Mesenchymal stem cell (in vitro differentiated cells and primary cell): ENCODE data around the gene COL6A3.
"Not testable (repeated sequence)": the region's sequence is repeated elsewhere in the genome, so short reads cannot be mapped to it uniquely, and the experiment has no call there.

Source experiments
- DNase-seq: peaks from one replicate; pipeline ENCODE4 v3.0.0-alpha.2; 2013
- H2AFZ ChIP-seq: one replicate; pipeline ENCODE4 v1.6.1; 2013; ENCODE audit warnings: low read depth, mild to moderate bottlenecking, control low read depth, inconsistent platforms, low read length, moderate library complexity
- H2AK5ac ChIP-seq: 2 replicates; pipeline ENCODE4 v1.6.1; 2013; ENCODE audit warnings: low read length, moderate library complexity, mild to moderate bottlenecking, inconsistent platforms; ENCODE audit not compliant: severe bottlenecking
- H2BK120ac ChIP-seq: one replicate; pipeline ENCODE4 v1.6.1; 2013; ENCODE audit warnings: low read depth, mild to moderate bottlenecking, inconsistent platforms, low read length, moderate library complexity
- H2BK12ac ChIP-seq, 2 experiments: one replicate each; pipeline ENCODE4 v1.6.1; 2013; ENCODE audit warnings: inconsistent platforms in 2 of 2, low read length in 2 of 2, mild to moderate bottlenecking in 2 of 2, moderate library complexity in 2 of 2, control low read depth in 1 of 2
- H2BK15ac ChIP-seq: one replicate; pipeline ENCODE4 v1.6.1; 2013; ENCODE audit warnings: mild to moderate bottlenecking, low read depth, inconsistent platforms; ENCODE audit not compliant: poor library complexity, severe bottlenecking
- H2BK5ac ChIP-seq: 2 replicates; pipeline ENCODE4 v1.6.1; 2013; ENCODE audit warnings: low read depth, mild to moderate bottlenecking, low read length, control low read depth, inconsistent platforms; ENCODE audit not compliant: poor library complexity, severe bottlenecking
- H3K14ac ChIP-seq, 2 experiments: one replicate each; pipeline ENCODE4 v1.6.1; 2013; ENCODE audit warnings: inconsistent platforms in 2 of 2, low read length in 2 of 2, control low read depth in 1 of 2, mild to moderate bottlenecking in 1 of 2, moderate library complexity in 1 of 2
- H3K18ac ChIP-seq, 2 experiments: one replicate each; pipeline ENCODE4 v1.6.1; 2013; ENCODE audit warnings: inconsistent platforms in 2 of 2, low read length in 2 of 2, control low read depth in 1 of 2, low read depth in 1 of 2, mild to moderate bottlenecking in 1 of 2
- H3K23ac ChIP-seq, 2 experiments: one replicate each; pipeline ENCODE4 v1.6.1; 2013; ENCODE audit warnings: inconsistent platforms in 2 of 2, low read length in 2 of 2, mild to moderate bottlenecking in 2 of 2, moderate library complexity in 2 of 2, control low read depth in 1 of 2
- H3K27ac ChIP-seq: 2 replicates; pipeline ENCODE4 v1.5.1; 2013; ENCODE audit warnings: mild to moderate bottlenecking, moderate library complexity, low read length, control low read depth, inconsistent platforms; ENCODE audit not compliant: poor library complexity, severe bottlenecking
- H3K27me3 ChIP-seq, 2 experiments: 2 replicates each; pipeline versions ENCODE4 v1.6.1 to v1.7.0; 2013; ENCODE audit warnings: low read length in 2 of 2, mild to moderate bottlenecking in 2 of 2, moderate library complexity in 2 of 2, control low read depth in 1 of 2, inconsistent platforms in 1 of 2; ENCODE audit not compliant: control insufficient read depth in 1 of 2, insufficient read depth in 1 of 2
- H3K36me3 ChIP-seq, 2 experiments: 2 replicates each; pipeline versions ENCODE4 v1.6.1 to v1.7.0; 2013; ENCODE audit warnings: low read length in 2 of 2, control low read depth in 1 of 2, inconsistent platforms in 1 of 2, low read depth in 1 of 2, mild to moderate bottlenecking in 1 of 2; ENCODE audit not compliant: insufficient read depth in 2 of 2, control insufficient read depth in 1 of 2
- H3K4ac ChIP-seq, 2 experiments: one replicate each; pipeline ENCODE4 v1.6.1; 2013; ENCODE audit warnings: inconsistent platforms in 2 of 2, low read length in 2 of 2, mild to moderate bottlenecking in 2 of 2, moderate library complexity in 2 of 2, control low read depth in 1 of 2, low read depth in 1 of 2
- H3K4me1 ChIP-seq: 2 replicates; pipeline ENCODE4 v1.6.1; 2013; ENCODE audit warnings: low read depth, low read length, control low read depth; ENCODE audit not compliant: control insufficient read depth, insufficient read depth
- H3K4me2 ChIP-seq: 2 replicates; pipeline ENCODE4 v1.6.1; 2013; ENCODE audit warnings: low read length, mild to moderate bottlenecking, inconsistent platforms; ENCODE audit not compliant: poor library complexity, severe bottlenecking
- H3K4me3 ChIP-seq, 2 experiments: 2 replicates each; pipeline versions ENCODE4 v1.5.1 to v1.7.0; 2013; ENCODE audit warnings: low read length in 2 of 2, mild to moderate bottlenecking in 2 of 2, control low read depth in 1 of 2, low read depth in 1 of 2; ENCODE audit not compliant: insufficient read depth in 1 of 2
- H3K79me1 ChIP-seq: replicated peaks from 2 replicates; pipeline ENCODE4 v1.6.1; 2013; ENCODE audit warnings: mild to moderate bottlenecking, control low read depth, low read length, inconsistent platforms; ENCODE audit not compliant: poor library complexity, severe bottlenecking
- H3K9ac ChIP-seq: 2 replicates; pipeline ENCODE4 v1.7.0; 2013; ENCODE audit warnings: mild to moderate bottlenecking, low read length, moderate library complexity
- H3K9me3 ChIP-seq: 2 replicates; pipeline ENCODE4 v1.7.0; 2013; ENCODE audit warnings: mild to moderate bottlenecking, low read length; ENCODE audit not compliant: control insufficient read depth
- H4K8ac ChIP-seq: one replicate; pipeline ENCODE4 v1.6.1; 2013; ENCODE audit warnings: inconsistent platforms, mild to moderate bottlenecking, low read length, moderate library complexity
- H4K91ac ChIP-seq: one replicate; pipeline ENCODE4 v1.6.1; 2013; ENCODE audit warnings: mild to moderate bottlenecking, low read length, inconsistent platforms
- WGBS: methylation state at CpG from one replicate; pipeline ENCODE4 v1.1.7; 2013; ENCODE audit warnings: mixed read lengths; 5-methylcytosine and 5-hydroxymethylcytosine counted together

The COL6A3 gene

GRCh38 chr2:237411092-237411601 lies 2.8 kb downstream of the COL6A3 start:
- no peaks in the 10 kb centered on the region for H3K9me3 ChIP-seq
- WGBS: 83% methylated on average over 12 of the region's 12 CpGs

GRCh38 chr2:237409263-237409662 lies 4.7 kb downstream of the COL6A3 start:
- H3K79me1 ChIP-seq, H2BK5ac ChIP-seq, H4K91ac ChIP-seq, H3K4me1 ChIP-seq, H3K27me3 ChIP-seq, H3K4ac ChIP-seq, H3K27ac ChIP-seq, H3K23ac ChIP-seq, H2BK15ac ChIP-seq, H2AFZ ChIP-seq, H3K18ac ChIP-seq, DNase-seq, H4K8ac ChIP-seq, H2BK12ac ChIP-seq, H2AK5ac ChIP-seq, H3K14ac ChIP-seq, H2BK120ac ChIP-seq, H3K9me3 ChIP-seq, H3K4me2 ChIP-seq: not testable (repeated sequence)
- Histone ChIP-seq H3K9ac (peak overlapping the region; percentile 98), H3K4me3 (peak overlapping the region in 1 of 2 experiments; percentile 90), H3K36me3 (peaks cover 0 to 61% of the 10 kb centered on the region in 2 experiments)
- 100% methylated on average over 1 of the region's 2 CpGs for WGBS

More at GRCh38 chr2:237411092-237411601, 2.8 kb downstream of the COL6A3 start:
- Histone ChIP-seq H3K14ac (no peak overlapping the region), H2BK12ac (peak overlapping the region; percentile 51 to 78), H3K9ac (peak overlapping the region; percentile 98), H3K36me3 (peaks cover 0 to 47% of the 10 kb centered on the region in 2 experiments), H2BK120ac (peak overlapping the region; percentile 35), H3K4me2 (no peak overlapping the region), H4K91ac (no peak overlapping the region), H3K79me1 (no peaks in the 10 kb centered on the region), H2BK15ac (no peak overlapping the region), H3K23ac (no peak overlapping the region), H3K4me1 (peaks cover 6% of the 10 kb centered on the region), H3K4me3 (peak overlapping the region in 1 of 2 experiments; percentile 90), H2BK5ac (no peak overlapping the region), H2AFZ (no peak overlapping the region), H3K18ac (peak overlapping the region; percentile 7 to 85), H3K27ac (no peak overlapping the region), H3K4ac (peak overlapping the region in 1 of 2 experiments; percentile 60), H3K27me3 (no peaks in the 10 kb centered on the region), H4K8ac (no peak overlapping the region), H2AK5ac (peak overlapping the region; percentile 65)
- no peak for DNase-seq

GRCh38 chr2:237408335-237409000 lies 5.5 kb downstream of the COL6A3 start:
- 76% methylated on average over 8 of the region's 8 CpGs for WGBS
- Histone ChIP-seq H2BK120ac (no peak overlapping the region), H3K23ac (no peak overlapping the region)

GRCh38 chr2:237407700-237408099 lies 6.3 kb downstream of the COL6A3 start:
- peak overlapping the region; percentile 98 for H3K9ac ChIP-seq
- no peak overlapping the region for H2AFZ ChIP-seq
- H3K4me2 ChIP-seq: no peak overlapping the region
- no peaks in the 10 kb centered on the region for H3K27me3 ChIP-seq
- 94% methylated on average over 4 of the region's 4 CpGs for WGBS
- no peak overlapping the region for H3K27ac ChIP-seq
- no peak for DNase-seq
- peaks cover 0 to 76% of the 10 kb centered on the region in 2 experiments for H3K36me3 ChIP-seq
- H3K23ac ChIP-seq: no peak overlapping the region
- no peak overlapping the region for H4K8ac ChIP-seq
- no peak overlapping the region for H3K18ac ChIP-seq
- no peak overlapping the region for H2BK120ac ChIP-seq
- H3K9me3 ChIP-seq: no peaks in the 10 kb centered on the region
- H2BK15ac ChIP-seq: no peak overlapping the region
- peak overlapping the region in 1 of 2 experiments; percentile 90 for H3K4me3 ChIP-seq
- H2BK12ac ChIP-seq: no peak overlapping the region
- no peak overlapping the region for H3K4ac ChIP-seq
- no peak overlapping the region for H4K91ac ChIP-seq
- no peak overlapping the region for H2BK5ac ChIP-seq
- H2AK5ac ChIP-seq: no peak overlapping the region
- H3K14ac ChIP-seq: no peak overlapping the region
- H3K79me1 ChIP-seq: no peaks in the 10 kb centered on the region
- peaks cover 4% of the 10 kb centered on the region for H3K4me1 ChIP-seq

More at GRCh38 chr2:237408335-237409000, 5.5 kb downstream of the COL6A3 start:
- peak overlapping the region; percentile 98 for H3K9ac ChIP-seq
- no peak overlapping the region for H3K4me2 ChIP-seq
- H4K8ac ChIP-seq: peak overlapping the region; percentile 78
- no peak overlapping the region for H4K91ac ChIP-seq
- no peak for DNase-seq
- H3K9me3 ChIP-seq: no peaks in the 10 kb centered on the region
- H2BK15ac ChIP-seq: peak overlapping the region; percentile 74
- peak overlapping the region in 1 of 2 experiments; percentile 48 for H3K18ac ChIP-seq
- no peak overlapping the region for H3K27ac ChIP-seq
- no peaks in the 10 kb centered on the region for H3K79me1 ChIP-seq
- H3K4me1 ChIP-seq: peaks cover 6% of the 10 kb centered on the region
- peak overlapping the region in 1 of 2 experiments; percentile 79 for H3K14ac ChIP-seq
- no peak overlapping the region for H2BK5ac ChIP-seq
- peak overlapping the region in 1 of 2 experiments; percentile 90 for H3K4me3 ChIP-seq
- H2AFZ ChIP-seq: no peak overlapping the region
- H3K36me3 ChIP-seq: peaks cover 0 to 69% of the 10 kb centered on the region in 2 experiments
- peak overlapping the region; percentile 25 to 95 for H3K4ac ChIP-seq
- H2AK5ac ChIP-seq: peak overlapping the region; percentile 70
- peak overlapping the region; percentile 71 to 83 for H2BK12ac ChIP-seq
- H3K27me3 ChIP-seq: no peaks in the 10 kb centered on the region
